ENCODE measurements around the gene KATNBL1. TPM values are rescaled to one million over a fixed set of nuclear protein-coding genes. Genes with fewer than 3 reads are reported as not detected.

The KATNBL1 gene
- total RNA-seq, 1 experiment from 2014 or later: 46.1 TPM

GRCh38 chr15:34160735-34161134 is 49.2 kb downstream of the KATNBL1 start:
- Histone ChIP-seq H3K4me1 (ENCODE audit: control insufficient read depth, insufficient read depth, low read length) (no peaks in the 10 kb centered on the region), H3K27me3 (ENCODE audit: control insufficient read depth, insufficient read depth, low read length) (no peaks in the 10 kb centered on the region), H3K36me3 (ENCODE audit: control insufficient read depth, insufficient read depth, low read length) (no peaks in the 10 kb centered on the region), H3K27ac (ENCODE audit: low read length) (no peak overlapping the region), H3K4me3 (ENCODE audit: low read depth in 2 of 2, low read length in 2 of 2) (no peak overlapping the region), H3K9me3 (ENCODE audit: control insufficient read depth, insufficient read depth, low read depth, low read length) (peaks cover 19% of the 10 kb centered on the region; the same call in 1 of the 2 replicates)
- no peak for TF ChIP-seq TCF7L2 (IDR thresholded peaks at IDR 0.05; ENCODE audit: low read depth, low read length)
- no peak for TF ChIP-seq POLR2AphosphoS5 (IDR thresholded peaks at IDR 0.05; ENCODE audit: low read depth, low read length)
- TF ChIP-seq REST (IDR thresholded peaks at IDR 0.05; ENCODE audit: insufficient read depth in 1 of 2, low read depth in 2 of 2, low read length in 1 of 2): no peak
- TF ChIP-seq SIN3A (IDR thresholded peaks at IDR 0.05; ENCODE audit: borderline replicate concordance, insufficient read depth, low read depth, low read length): no peak
- TF ChIP-seq, protein P1, sequence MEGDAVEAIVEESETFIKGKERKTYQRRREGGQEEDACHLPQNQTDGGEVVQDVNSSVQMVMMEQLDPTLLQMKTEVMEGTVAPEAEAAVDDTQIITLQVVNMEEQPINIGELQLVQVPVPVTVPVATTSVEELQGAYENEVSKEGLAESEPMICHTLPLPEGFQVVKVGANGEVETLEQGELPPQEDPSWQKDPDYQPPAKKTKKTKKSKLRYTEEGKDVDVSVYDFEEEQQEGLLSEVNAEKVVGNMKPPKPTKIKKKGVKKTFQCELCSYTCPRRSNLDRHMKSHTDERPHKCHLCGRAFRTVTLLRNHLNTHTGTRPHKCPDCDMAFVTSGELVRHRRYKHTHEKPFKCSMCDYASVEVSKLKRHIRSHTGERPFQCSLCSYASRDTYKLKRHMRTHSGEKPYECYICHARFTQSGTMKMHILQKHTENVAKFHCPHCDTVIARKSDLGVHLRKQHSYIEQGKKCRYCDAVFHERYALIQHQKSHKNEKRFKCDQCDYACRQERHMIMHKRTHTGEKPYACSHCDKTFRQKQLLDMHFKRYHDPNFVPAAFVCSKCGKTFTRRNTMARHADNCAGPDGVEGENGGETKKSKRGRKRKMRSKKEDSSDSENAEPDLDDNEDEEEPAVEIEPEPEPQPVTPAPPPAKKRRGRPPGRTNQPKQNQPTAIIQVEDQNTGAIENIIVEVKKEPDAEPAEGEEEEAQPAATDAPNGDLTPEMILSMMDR (IDR thresholded peaks at IDR 0.05): no peak
- in situ Hi-C loops (cut with HindIII; ENCODE audit: low pct_unique_long_range_greater_than_20kb, low sequenced_read_pairs) (no loop called here), intact Hi-C loops (cut with micrococcal nuclease; ENCODE audit: unreplicated experiment) (no loop called here)
- POLR2A ChIA-PET: no interaction called here
- ATAC-seq: no peak
- CTCF ChIA-PET: no interaction called here
- no TSS peak for BruUV-seq (replicated peaks)
- no peak for DNase-seq (ENCODE audit: low read depth, low spot score)

GRCh38 chr15:34158355-34158754 is 51.5 kb downstream of the KATNBL1 start:
- CTCF ChIA-PET: no interaction called here

More at GRCh38 chr15:34158355-34158754, 51.5 kb downstream of the KATNBL1 start:
- ATAC-seq (no peak), DNase-seq (ENCODE audit: low read depth, low spot score) (no peak)
- no TSS peak for BruUV-seq (replicated peaks)
- no peak overlapping the region for H3K4me3 ChIP-seq (ENCODE audit: low read depth in 2 of 2, low read length in 2 of 2)
- POLR2A ChIA-PET: interaction anchor here (0.6 kb wide), 1 partner anchor 24 kb away, joined by 3 read pairs; no protein-coding TSS in a partner anchor
- peaks cover 32% of the 10 kb centered on the region; the same call in 1 of the 2 replicates for H3K9me3 ChIP-seq (ENCODE audit: control insufficient read depth, insufficient read depth, low read depth, low read length)
- no peak overlapping the region for H3K27ac ChIP-seq (ENCODE audit: low read length)
- intact Hi-C loops (cut with micrococcal nuclease; ENCODE audit: unreplicated experiment) (no loop called here), in situ Hi-C loops (cut with HindIII; ENCODE audit: low pct_unique_long_range_greater_than_20kb, low sequenced_read_pairs) (no loop called here)
- no peaks in the 10 kb centered on the region for H3K27me3 ChIP-seq (ENCODE audit: control insufficient read depth, insufficient read depth, low read length)
- H3K36me3 ChIP-seq (ENCODE audit: control insufficient read depth, insufficient read depth, low read length): 0 out of 2 replicates have a peak, but pooled peaks cover 3% of the 10 kb centered on the region
- no peaks in the 10 kb centered on the region for H3K4me1 ChIP-seq (ENCODE audit: control insufficient read depth, insufficient read depth, low read length)
- TF ChIP-seq POLR2AphosphoS5 (IDR thresholded peaks at IDR 0.05; ENCODE audit: low read depth, low read length): no peak
- TF ChIP-seq, protein P1 (IDR thresholded peaks at IDR 0.05): no peak
- no peak for TF ChIP-seq TCF7L2 (IDR thresholded peaks at IDR 0.05; ENCODE audit: low read depth, low read length)

Measured in Panc1 (cell line).